GM21367 (cell line): ENCODE measurements around the gene SYVN1.
A peak's percentile ranks its signal among the peaks of the same experiment; 100 is the strongest.

ENCODE experiments used
- ATAC-seq: cut with Tn5 transposase; IDR thresholded peaks from one replicate; pipeline ENCODE4 v1.9.1; 2021; ENCODE audit not compliant: unreplicated experiment

SYVN1 gene

DNA sequence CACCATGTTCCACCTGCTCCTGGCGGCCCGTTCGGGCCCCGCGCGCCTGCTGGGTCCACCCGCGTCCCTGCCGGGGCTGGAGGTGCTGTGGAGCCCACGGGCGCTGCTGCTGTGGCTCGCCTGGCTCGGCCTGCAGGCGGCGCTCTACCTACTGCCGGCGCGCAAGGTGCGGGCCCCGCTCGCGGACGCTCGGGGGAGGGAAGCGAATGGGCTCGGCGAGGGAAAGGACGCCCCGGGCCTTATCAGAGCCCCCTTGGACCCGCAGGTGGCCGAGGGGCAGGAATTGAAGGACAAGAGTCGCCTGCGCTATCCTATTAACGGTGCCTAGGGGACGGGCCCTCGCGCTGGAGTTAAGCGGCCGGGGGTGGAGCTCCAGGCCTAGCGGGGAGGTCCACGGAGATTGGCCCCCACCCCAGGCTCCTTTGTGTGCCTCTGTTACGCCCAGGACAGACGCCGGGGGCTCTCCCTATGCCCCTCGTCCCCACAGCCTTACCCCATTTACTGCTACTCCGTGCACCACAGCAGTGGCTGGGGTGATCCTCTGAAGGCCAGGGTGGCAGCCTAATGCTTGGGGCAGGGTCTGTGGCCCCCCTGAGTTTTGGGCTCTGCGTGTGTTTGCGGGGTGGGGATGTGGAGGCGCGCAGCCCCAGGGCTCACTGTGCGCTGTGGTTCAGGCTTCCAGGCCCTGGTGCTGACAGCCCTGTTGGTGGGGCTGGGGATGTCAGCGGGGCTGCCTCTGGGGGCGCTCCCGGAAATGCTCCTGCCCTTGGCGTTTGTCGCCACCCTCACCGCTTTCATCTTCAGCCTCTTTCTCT, 21.6 kb downstream of the SYVN1 start:
- no peak for ATAC-seq

DNA sequence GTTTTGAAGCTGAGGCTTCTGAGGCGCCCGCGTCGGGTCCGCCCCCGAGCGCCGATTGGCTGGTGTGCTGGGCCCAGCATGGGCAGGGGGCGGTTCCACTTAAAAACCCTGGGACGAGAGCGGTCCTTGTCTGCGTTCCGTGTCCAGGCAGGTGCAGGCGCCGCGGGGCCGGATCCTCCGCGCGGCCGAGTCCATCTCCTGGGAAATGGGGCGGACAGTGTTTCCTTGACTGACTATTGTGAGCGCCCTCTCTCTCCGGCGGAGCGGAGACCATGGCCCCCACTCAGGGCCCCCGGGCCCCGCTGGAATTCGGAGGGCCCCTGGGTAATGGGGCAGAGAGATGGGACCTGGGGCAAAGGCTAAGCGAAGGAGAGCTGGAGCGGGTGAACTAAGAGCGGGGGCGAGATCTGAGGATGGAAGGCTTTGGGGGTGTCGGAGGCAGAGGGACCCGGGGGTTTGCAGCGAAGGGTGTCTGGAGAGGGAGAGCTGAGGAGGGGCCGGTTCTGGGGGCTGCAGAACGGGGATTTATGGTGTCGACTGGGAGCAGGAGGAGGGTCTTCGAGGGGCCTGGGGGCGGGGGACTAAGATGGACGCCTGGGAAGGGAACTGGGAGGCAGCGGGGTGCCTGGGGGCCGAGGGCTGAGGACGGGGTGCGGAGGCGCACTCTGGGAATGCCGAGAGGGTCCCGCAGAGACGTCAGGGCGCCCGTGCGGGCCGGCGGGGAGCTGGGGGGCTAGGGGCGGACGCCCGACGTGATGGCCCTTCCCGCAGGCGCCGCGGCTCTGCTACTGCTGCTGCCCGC, 22.4 kb downstream of the SYVN1 start, which contains the start of gene TM7SF2:
TSS of gene TM7SF2 (plus strand) at position 129 of the 802 bp plus-strand sequence. CDS start at position 273, 144 bp downstream.
- peak; percentile 41 for ATAC-seq

DNA sequence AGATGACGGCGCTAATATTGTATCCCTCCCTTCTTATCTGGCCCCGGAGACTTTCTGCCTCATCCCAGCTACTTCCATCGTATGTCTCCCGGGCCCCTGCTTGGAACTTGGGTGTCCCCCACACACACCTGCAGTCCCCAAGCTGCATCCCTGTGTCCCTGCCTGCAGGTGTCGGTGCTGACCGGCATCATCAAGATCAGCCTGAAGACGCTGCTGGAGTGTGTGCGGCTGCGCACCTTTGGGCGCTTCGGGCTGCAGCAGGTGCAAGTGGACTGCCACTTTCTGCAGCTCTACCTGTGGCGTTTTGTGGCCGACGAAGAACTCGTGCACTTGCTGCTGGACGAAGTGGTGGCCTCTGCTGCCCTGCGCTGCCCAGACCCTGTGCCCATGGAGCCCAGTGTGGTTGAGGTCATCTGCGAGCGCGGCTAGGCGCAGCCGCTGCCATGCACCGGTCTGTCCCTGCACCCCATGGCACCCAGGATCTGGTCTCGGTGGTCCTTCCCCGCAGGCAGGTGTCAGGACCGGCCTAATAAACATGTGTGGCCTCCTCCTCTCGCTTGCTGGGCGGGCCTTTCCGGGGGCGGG, 23.1 kb downstream of the SYVN1 start:
- ATAC-seq: no peak

DNA sequence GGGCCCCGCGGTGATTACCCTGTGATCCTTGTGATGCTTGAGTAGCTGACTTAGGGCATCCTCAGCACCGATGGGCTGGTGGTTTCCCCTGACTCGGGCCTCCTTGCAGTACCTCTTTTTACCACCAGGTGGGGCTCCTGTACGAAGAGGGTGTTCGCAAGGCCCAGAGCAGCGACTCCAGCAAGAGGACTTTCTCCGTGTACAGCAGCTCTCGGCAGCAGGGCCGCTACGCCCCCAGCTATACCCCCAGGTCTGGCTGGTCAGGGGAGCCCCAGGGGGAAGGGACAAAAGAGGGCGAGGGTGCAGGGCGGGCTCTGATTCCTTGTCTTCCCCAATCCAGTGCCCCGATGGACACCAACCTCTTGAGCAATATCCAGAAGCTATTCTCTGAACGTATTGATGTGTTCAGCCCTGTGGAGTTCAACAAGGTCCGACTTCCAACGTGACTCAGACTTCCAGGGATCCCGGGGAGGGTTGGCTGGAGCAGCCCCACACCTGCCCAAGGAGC, 23.9 kb downstream of the SYVN1 start:
- no peak for ATAC-seq

DNA sequence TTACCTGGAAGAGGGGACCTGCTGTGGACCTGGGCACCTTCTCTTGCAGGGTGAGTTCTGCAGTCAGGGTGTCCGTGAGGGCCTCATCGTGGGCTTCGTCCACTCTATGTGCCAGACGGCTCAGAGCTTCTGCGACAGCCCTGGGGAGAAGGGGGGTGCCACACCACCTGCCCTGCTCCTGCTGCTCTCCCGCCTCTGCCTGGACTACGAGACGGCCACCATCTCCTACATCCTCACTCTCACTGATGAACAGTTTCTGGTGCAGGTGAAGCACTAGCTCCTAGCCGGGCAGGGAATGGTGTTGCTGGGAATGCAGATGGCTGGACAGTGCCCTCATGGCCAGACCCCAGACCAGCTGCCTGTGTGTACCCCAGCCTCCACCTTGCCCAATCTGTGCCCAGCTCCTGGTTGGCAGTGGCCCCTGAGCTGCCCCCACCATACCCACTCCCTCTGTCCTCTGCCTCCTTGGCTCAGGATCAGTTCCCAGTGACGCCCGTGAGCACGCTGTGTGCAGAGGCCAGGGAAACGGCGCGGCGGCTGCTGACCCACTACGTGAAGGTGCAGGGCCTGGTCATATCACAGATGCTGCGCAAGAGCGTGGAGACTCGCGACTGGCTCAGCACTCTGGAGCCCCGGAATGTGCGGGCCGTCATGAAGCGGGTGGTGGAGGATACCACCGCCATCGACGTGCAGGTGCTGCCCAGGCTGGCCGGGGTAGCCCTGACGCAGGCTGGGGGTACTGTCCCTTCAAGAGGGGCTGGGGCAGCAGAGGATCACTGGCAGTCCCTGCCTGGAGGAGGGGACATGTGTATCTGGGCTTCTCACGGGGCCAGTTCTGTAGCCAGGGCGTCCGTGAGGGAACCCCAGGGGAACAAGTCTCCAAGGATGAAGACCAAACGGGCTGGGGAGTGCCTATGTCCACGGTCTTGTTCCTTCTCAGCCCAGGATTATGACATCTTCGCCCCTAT, 24.8 kb downstream of the SYVN1 start:
- ATAC-seq: no peak

DNA sequence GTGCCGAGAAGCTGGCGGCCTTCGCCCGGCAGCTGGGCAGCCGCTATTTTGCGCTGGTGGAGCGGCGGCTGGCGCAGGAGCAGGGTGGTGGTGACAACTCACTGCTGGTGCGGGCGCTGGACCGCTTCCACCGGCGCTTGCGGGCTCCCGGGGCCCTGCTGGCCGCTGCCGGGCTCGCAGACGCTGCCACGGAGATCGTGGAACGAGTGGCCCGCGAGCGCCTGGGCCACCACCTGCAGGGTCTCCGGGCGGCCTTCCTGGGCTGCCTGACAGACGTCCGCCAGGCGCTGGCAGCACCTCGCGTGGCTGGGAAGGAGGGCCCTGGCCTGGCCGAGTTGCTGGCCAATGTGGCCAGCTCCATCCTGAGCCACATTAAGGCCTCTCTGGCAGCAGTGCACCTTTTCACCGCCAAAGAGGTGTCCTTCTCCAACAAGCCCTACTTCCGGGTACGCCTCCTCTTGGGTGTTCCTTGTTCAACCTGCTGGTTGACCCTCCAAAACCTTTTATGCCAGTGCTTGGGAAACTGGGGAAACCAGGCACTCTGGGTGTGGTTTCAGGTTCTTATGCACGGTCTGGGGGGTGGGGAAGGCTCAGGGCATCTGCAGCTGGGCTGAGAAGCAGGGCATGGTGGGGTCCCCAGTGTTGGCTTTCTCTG, 25.7 kb downstream of the SYVN1 start:
- no peak for ATAC-seq

DNA sequence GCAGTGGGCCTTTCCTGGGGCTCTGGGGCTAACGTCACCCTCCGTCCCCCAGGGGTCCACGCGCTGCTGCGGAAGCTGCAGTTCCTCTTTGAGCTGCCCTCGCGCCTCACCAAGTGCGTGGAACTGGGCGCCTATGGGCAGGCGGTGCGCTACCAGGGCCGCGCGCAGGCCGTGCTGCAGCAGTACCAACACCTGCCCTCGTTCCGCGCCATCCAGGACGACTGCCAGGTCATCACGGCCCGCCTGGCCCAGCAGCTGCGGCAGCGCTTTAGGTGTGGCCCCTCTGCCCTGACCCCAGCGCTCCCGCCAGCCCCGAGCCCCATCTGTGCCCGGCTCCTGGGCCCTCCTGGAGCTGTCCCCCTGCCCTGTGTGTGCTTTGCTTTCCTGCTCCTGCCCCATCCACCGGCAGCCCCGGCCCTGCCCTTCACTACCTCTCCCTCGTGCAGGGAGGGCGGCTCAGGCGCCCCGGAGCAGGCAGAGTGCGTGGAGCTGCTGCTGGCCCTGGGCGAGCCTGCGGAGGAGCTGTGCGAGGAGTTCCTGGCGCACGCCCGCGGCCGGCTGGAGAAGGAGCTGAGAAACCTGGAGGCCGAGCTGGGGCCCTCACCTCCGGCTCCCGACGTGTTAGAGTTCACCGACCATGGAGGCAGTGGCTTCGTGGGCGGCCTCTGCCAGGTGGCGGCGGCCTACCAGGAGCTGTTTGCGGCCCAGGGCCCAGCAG, 26.4 kb downstream of the SYVN1 start:
- no peak for ATAC-seq

DNA sequence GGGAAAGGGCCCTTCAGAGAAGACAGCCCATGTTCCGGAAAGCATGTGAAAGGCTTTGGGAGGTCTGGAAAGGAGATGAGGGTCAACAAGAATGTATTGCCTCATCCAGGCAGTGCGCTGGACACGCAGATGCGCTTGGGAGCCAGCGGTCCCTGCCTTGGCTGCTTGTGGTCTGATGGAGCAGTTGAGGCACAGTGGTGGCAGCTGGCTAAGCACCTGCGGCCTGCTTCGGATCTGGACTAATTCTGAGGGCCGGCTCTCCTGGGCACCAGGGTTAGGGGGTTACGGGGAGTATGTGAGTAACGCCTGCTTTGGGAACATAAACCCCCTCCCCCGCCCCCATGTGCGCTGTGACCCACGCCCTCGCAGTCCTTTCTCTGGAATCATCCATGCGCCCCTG, 27.2 kb downstream of the SYVN1 start:
- ATAC-seq: no peak

DNA sequence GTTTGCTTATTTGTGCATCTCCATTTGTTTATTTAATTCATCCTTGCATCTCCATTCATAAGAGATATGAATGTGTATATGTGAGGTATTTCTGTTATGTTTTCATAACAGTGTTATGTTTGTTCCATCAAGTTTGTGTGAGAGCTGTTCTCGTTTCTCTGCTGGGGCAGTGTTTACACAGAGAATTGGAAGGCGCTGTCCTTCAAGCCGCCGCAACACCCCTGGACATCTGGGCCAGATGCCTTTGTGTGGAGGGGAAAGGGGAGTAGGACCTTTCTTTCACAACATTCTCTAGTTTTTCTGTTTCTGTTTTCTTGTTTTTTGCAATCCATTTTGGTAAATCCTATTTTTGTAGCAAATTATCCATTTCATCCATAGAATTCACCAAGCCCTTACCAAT, 29.7 kb downstream of the SYVN1 start:
- ATAC-seq: no peak

DNA sequence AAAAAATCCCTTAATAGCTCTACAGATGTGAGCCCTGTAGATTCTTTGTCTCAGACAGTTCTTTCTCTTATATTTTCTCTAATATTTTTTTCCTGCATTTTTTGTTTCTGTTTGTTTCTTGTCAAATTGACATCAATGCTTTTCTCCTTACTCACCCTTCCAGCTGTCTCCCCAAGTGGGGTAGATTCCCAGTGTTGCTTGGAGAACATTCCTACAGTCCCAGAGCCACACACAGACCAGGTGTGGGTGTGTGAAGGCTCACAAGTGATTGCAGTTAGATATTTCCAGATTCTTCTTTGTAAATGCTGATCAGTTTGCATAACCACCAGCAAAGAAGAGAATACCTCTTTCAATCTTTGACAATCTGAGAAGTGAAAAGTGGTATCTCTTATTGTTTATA, 30.8 kb downstream of the SYVN1 start:
- no peak for ATAC-seq

DNA sequence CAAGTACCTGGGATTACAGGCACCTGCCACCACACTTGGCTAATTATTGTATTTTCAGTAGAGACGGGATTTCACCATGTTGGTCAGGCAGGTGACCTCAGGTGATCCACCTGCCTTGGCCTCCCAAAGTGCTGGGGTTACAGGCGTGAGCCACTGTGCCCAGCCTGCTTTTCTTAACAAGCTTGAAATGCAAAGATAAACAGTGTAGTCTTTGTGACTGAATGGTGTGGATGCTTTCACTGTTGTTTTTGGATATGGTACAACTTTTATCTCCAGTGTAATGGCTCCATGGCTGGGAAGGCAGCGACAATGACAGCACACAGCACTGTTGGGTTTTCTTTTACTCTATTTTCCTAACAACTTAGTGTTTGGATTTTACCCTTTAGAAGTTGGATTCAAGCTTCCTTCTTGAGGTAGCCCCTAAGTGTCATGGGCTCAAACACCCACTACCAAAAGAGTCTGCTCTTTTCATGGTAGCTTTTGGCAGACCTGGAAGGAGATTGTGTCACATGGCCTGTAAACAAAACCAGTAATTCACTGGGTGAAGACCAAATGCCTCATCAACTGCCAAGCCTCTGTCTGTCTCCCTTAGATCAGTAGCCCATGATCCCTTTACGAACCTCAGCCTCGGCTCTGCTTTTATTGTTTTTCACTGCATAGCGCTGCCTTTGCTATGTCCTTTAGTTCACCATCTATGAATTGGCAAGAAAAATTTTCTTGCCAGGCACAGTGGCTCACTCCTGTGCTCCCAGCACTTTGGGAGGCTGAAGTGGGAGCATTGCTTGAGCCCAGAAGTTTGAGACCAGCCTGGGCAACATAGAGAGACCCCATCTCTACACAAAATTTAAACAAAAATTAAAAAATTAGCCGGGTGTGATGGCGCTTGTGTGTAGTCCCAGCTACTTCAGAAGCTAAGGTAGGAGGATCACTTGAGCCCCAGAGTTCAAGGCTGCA, 31.9 kb downstream of the SYVN1 start:
- no peak for ATAC-seq

DNA sequence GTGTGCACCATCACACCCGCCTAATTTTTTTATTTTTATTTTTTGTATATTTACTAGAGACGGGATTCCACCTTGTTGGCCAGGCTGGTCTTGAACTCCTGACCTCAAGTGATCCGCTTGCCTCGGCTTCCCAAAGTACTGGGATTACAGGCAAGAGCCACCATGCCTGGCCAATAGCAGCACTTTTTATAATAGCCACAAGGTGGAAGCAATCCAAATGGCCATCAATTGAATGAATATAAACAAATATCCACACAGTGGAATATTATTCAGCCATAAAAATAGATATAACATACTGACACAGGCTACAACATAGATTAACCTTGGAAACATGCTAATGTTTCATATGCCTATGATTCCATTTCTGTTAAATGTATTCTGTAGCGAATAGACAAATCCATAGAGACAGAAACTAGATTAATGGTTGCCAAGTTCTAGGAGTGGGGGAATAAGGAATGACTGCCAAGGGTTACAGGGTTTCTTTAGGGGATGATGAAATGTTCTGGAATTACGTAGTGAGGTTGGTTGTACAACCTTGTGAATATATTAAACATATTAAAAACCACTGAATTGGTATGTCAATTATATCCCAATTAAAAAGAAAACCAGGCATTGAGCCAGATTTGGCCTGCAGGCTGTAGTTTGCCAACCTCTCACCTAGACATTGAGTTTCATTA, 33.5 kb downstream of the SYVN1 start:
- no peak for ATAC-seq

DNA sequence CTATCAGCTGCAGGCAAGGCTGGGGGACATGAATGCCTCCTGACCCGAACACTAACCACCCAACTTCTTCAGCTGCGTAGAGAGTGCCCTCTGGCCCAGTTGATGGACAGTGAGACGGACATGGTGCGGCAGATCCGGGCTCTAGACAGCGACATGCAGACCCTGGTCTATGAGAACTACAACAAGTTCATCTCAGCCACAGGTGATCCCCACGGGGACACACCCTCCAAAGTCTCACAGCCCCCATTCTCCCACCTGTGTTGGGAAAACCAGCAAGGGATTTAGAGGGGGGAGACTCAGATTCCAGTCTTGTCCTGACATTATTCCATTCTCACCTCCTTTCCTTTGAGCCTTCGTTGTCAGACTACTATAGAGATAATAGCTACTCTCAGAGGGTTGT, 37.4 kb downstream of the SYVN1 start:
- no peak for ATAC-seq

DNA sequence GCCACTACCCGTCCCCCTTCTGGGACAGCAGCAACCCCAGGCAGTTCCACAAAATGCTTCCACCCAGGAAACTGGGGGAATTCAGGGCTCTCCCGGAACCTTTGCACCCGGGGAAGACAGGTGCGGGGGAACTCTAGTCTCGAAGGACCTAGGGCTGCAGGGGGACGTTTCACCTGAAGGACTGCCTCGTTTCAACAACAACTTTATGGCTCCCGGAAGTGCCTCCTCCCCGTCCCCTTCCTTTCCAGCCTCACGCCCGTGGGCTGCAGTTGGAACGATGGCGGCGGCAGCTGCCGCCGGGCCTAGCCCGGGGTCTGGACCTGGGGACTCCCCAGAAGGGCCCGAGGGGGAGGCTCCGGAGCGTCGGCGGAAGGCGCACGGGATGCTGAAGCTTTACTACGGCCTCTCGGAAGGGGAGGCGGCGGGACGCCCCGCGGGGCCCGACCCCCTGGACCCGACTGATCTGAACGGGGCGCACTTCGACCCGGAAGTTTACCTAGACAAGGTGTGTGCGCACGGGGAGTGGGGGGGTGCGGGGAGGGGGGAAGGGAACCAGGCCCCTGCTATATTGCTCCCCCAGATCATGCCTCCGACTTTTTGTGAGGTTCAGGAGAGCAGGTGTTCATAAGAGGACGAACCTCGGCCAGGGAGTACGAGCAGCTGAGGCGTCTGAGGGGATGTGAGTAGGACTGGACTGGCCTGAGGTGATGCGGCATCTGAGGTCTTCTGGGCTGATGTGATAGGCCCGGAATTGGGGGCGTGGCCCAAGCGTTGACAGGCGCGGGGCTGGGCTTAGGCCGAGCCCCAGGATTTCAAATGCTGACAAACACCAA, 38.1 kb downstream of the SYVN1 start, which contains the start of gene VPS51:
TSS of gene VPS51 (plus strand) at position 241 of the 833 bp plus-strand sequence. CDS start at position 278, 37 bp downstream.
- ATAC-seq: peak; percentile 59

DNA sequence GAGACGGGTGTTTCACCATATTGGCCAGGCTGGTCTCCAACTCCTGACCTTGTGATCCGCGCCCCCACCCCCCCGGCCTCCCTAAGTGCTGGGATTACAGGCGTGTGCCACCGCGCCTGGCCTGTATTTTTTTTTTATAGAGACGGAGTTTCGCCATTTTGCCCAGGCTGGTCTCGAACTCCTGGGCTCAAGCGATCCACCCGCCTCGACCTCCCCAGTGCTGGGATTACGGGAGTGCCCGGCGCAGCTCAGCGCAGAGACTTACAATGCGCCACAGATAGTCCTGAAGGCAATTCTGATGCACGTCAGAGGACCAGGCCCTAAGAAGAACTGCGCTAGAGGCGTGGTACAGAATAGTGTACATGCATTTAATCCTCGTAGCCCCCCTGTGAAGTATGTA, 38.9 kb downstream of the SYVN1 start:
- no peak for ATAC-seq

DNA sequence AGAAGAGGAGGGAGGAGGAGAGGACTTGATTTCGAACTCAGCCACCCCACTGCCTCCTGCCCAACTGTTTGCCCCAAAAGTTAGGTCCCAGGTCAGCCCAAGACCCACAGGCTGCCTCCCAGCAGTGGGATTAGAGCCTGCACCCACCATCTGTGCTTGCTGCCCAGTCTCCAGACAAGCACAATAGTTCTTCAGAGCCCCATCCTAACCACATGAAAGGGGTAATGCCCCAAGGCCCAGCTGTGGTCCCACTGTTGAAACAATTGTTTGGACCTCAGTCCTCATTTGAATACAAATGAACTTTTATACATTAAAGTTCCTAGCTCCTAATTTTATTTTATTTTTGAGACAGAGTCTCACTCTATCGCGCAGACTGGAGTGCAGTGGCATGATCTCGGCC, 43.7 kb downstream of the SYVN1 start:
- no peak for ATAC-seq

DNA sequence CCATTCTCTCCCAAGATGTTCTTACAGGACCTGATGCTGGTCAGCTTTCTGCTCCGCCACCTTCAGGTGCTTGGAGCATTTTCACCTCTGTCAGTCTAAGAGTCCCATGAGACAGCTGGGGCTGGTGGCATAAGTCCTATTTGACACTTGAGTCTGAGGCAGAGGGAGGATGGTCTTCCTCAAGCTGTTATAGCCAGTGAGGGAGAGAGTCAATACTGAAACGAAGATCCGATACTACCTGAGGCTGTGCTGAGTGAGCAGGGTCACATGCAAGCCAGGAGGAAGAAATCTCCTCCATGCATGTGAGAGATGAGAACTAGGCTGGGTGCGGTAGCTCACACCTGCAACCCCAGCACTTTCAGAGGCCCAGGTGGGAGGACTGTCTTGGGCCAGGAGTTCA, 44.7 kb downstream of the SYVN1 start:
- ATAC-seq: no peak
